NOMO-1 (cell line): ENCODE measurements around the gene LACTB.

Source experiments
- DNase-seq, 2 experiments: peaks; one replicate each; lab custom pipeline; 2025; ENCODE audit not compliant: unreplicated experiment in 2 of 2; lab: John Stamatoyannopoulos, UW

Gene LACTB

GRCh38 chr15:63122002-63122875 is 578 bp downstream of the LACTB start:
- DNase-seq = peak; percentile 69 to 76

GRCh38 chr15:63124506-63124905 is 2.8 kb downstream of the LACTB start:
- DNase-seq = no peak

- no peak for DNase-seq
These were observed 5.1 kb downstream of the LACTB start for GRCh38 chr15:63126726-63127125.

- DNase-seq = no peak
These were observed 12.1 kb downstream of the LACTB start for GRCh38 chr15:63133786-63134185.

GRCh38 chr15:63134245-63134985 is 12.8 kb downstream of the LACTB start:
- no peak for DNase-seq

GRCh38 chr15:63135281-63135680 is 13.6 kb downstream of the LACTB start:
- DNase-seq = no peak

GRCh38 chr15:63135804-63136203 is 14.1 kb downstream of the LACTB start:
- peak; percentile 58 to 86 for DNase-seq

GRCh38 chr15:63136742-63137141 is 15.1 kb downstream of the LACTB start:
- DNase-seq = no peak

- DNase-seq = no peak
These were observed 19.3 kb downstream of the LACTB start for GRCh38 chr15:63140936-63141335.

- no peak for DNase-seq
These were observed 23.8 kb downstream of the LACTB start for GRCh38 chr15:63145426-63145825.

GRCh38 chr15:63146684-63147083 is 25.0 kb downstream of the LACTB start:
- no peak for DNase-seq

GRCh38 chr15:63151665-63152064 is 30.0 kb downstream of the LACTB start:
- no peak for DNase-seq

GRCh38 chr15:63155486-63155885 is 33.8 kb downstream of the LACTB start:
- no peak for DNase-seq

GRCh38 chr15:63156086-63156710 is 34.5 kb downstream of the LACTB start:
- no peak for DNase-seq

GRCh38 chr15:63156755-63157117 is 35.1 kb downstream of the LACTB start:
- peak; percentile 26 to 58 for DNase-seq

GRCh38 chr15:63157118-63157843 is 35.6 kb downstream of the LACTB start, which contains the start of gene RPS27L:
Gene RPS27L, minus strand, starts transcription at chr15:63157477. Its CDS starts 72 bp downstream, at chr15:63157405.
- peak; percentile 83 to 93 for DNase-seq

- DNase-seq = peak; percentile 47 to 57
These were observed 36.3 kb downstream of the LACTB start for GRCh38 chr15:63157891-63158431.

GRCh38 chr15:63160638-63161037 is 39.0 kb downstream of the LACTB start:
- no peak for DNase-seq

- no peak for DNase-seq
These were observed 41.6 kb downstream of the LACTB start for GRCh38 chr15:63163217-63163616.

- DNase-seq = no peak
These were observed 43.7 kb downstream of the LACTB start for GRCh38 chr15:63165166-63165859.
